ENCODE data around the gene ZDHHC6. TPM values are rescaled to one million over a fixed set of nuclear protein-coding genes. Genes with fewer than 3 reads are reported as not detected.

ZDHHC6 gene
- total RNA-seq, 1 experiment from 2014 or later: 40.3 TPM

DNA sequence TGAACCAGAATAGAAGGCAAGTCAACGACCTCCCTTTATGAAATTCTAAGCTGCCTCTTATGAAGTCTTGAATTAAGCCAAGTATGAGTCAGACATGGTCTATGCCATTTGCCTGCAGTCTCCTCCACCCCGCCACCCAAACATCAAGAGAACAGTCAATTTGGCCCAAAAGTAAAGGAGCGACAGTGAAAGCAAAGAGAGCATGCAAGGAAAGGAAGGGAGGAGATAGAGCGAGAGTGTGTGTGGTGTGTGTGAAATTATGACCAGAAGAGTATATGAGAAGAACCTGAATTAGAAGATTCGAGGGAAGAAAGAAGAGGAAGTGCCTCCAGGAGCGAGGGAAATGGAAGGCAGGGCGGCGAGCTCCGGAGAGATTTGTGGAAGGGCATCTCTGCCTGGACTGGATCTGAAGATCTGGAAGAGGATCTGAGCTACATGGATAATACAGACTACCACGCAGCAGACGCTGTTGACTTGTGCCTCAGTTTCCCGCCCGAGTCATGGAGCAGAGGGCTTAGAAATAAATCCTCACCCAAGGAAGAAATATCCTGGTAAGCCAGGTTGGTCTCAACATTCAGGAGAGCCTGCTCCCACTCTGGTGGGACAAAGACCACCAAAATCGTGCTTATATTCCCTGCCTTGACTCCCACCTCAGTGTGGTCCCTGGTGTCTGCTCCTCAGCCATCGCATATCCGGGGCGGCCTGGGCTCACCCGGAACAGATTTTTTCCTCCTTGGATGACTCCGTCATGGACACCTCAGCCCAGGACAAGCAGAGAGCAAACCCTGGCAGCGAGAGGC lies 459 bp downstream of the ZDHHC6 start:
- DNase-seq (ENCODE audit: low read depth, low spot score) (no peak), ATAC-seq (peak; percentile 73)
- H3K27ac ChIP-seq (ENCODE audit: low read length): peak overlapping the region; percentile 99
- peak overlapping the region; percentile 99 for H3K4me3 ChIP-seq (ENCODE audit: low read depth in 2 of 2, low read length in 2 of 2)
- CTCF ChIA-PET: interaction anchor here (1.5 kb wide), 1 partner anchor 26 kb away, joined by 11 read pairs; no protein-coding TSS in a partner anchor
- TF ChIP-seq, protein P1, sequence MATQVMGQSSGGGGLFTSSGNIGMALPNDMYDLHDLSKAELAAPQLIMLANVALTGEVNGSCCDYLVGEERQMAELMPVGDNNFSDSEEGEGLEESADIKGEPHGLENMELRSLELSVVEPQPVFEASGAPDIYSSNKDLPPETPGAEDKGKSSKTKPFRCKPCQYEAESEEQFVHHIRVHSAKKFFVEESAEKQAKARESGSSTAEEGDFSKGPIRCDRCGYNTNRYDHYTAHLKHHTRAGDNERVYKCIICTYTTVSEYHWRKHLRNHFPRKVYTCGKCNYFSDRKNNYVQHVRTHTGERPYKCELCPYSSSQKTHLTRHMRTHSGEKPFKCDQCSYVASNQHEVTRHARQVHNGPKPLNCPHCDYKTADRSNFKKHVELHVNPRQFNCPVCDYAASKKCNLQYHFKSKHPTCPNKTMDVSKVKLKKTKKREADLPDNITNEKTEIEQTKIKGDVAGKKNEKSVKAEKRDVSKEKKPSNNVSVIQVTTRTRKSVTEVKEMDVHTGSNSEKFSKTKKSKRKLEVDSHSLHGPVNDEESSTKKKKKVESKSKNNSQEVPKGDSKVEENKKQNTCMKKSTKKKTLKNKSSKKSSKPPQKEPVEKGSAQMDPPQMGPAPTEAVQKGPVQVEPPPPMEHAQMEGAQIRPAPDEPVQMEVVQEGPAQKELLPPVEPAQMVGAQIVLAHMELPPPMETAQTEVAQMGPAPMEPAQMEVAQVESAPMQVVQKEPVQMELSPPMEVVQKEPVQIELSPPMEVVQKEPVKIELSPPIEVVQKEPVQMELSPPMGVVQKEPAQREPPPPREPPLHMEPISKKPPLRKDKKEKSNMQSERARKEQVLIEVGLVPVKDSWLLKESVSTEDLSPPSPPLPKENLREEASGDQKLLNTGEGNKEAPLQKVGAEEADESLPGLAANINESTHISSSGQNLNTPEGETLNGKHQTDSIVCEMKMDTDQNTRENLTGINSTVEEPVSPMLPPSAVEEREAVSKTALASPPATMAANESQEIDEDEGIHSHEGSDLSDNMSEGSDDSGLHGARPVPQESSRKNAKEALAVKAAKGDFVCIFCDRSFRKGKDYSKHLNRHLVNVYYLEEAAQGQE (IDR thresholded peaks at IDR 0.05; ENCODE audit: insufficient read depth in 1 of 2, low read depth in 2 of 2, low read length in 1 of 2): no peak
- no peak for TF ChIP-seq POLR2AphosphoS5 (IDR thresholded peaks at IDR 0.05; ENCODE audit: low read depth, low read length)
- TF ChIP-seq SIN3A (IDR thresholded peaks at IDR 0.05; ENCODE audit: borderline replicate concordance, insufficient read depth, low read depth, low read length): peak; percentile 53; the same call in 1 of the 2 replicates
- POLR2A ChIA-PET: interaction anchor here (0.6 kb wide), 1 partner anchor 38 kb away, joined by 3 read pairs; no protein-coding TSS in a partner anchor
- in situ Hi-C loops (cut with HindIII; ENCODE audit: low pct_unique_long_range_greater_than_20kb, low sequenced_read_pairs) (no loop called here), intact Hi-C loops (cut with micrococcal nuclease; ENCODE audit: unreplicated experiment) (no loop called here)
- H3K36me3 ChIP-seq (ENCODE audit: control insufficient read depth, insufficient read depth, low read length): peaks cover 23% of the 10 kb centered on the region
- peaks cover 22% of the 10 kb centered on the region for H3K4me1 ChIP-seq (ENCODE audit: control insufficient read depth, insufficient read depth, low read length)
- BruUV-seq (replicated peaks): no TSS peak
- H3K27me3 ChIP-seq (ENCODE audit: control insufficient read depth, insufficient read depth, low read length): no peaks in the 10 kb centered on the region
- no peaks in the 10 kb centered on the region for H3K9me3 ChIP-seq (ENCODE audit: control insufficient read depth, insufficient read depth, low read depth, low read length)

DNA sequence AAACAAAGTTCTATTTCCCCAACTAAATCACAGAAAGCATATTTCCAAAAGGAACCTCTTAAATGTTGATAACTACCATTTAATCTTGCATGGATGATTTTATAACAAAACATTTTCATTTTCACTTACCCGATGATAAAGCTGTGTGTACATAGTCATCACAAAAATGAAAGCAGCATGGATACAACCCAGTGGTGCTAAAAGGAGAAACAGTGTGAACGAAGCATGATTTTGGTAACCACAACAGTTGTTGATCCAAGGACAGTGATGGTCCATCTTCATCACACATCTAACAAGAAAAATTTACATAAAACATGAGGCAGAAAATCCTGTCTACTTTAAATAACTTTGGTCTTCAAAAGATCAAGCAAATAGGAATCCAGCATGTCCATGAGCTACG lies 4.7 kb downstream of the ZDHHC6 start:
- TF ChIP-seq, protein P1 (IDR thresholded peaks at IDR 0.05; ENCODE audit: insufficient read depth in 1 of 2, low read depth in 2 of 2, low read length in 1 of 2): no peak
- TF ChIP-seq TCF7L2 (IDR thresholded peaks at IDR 0.05; ENCODE audit: low read depth, low read length): no peak
- TF ChIP-seq, protein P2, sequence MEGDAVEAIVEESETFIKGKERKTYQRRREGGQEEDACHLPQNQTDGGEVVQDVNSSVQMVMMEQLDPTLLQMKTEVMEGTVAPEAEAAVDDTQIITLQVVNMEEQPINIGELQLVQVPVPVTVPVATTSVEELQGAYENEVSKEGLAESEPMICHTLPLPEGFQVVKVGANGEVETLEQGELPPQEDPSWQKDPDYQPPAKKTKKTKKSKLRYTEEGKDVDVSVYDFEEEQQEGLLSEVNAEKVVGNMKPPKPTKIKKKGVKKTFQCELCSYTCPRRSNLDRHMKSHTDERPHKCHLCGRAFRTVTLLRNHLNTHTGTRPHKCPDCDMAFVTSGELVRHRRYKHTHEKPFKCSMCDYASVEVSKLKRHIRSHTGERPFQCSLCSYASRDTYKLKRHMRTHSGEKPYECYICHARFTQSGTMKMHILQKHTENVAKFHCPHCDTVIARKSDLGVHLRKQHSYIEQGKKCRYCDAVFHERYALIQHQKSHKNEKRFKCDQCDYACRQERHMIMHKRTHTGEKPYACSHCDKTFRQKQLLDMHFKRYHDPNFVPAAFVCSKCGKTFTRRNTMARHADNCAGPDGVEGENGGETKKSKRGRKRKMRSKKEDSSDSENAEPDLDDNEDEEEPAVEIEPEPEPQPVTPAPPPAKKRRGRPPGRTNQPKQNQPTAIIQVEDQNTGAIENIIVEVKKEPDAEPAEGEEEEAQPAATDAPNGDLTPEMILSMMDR (IDR thresholded peaks at IDR 0.05): no peak
- no peak for TF ChIP-seq POLR2AphosphoS5 (IDR thresholded peaks at IDR 0.05; ENCODE audit: low read depth, low read length)
- TF ChIP-seq SIN3A (IDR thresholded peaks at IDR 0.05; ENCODE audit: borderline replicate concordance, insufficient read depth, low read depth, low read length): no peak
- Histone ChIP-seq H3K4me3 (ENCODE audit: low read depth in 2 of 2, low read length in 2 of 2) (no peak overlapping the region), H3K27ac (ENCODE audit: low read length) (no peak overlapping the region), H3K36me3 (ENCODE audit: control insufficient read depth, insufficient read depth, low read length) (peaks cover 36% of the 10 kb centered on the region), H3K4me1 (ENCODE audit: control insufficient read depth, insufficient read depth, low read length) (peaks cover 8% of the 10 kb centered on the region), H3K9me3 (ENCODE audit: control insufficient read depth, insufficient read depth, low read depth, low read length) (no peaks in the 10 kb centered on the region), H3K27me3 (ENCODE audit: control insufficient read depth, insufficient read depth, low read length) (no peaks in the 10 kb centered on the region)
- intact Hi-C loops (cut with micrococcal nuclease; ENCODE audit: unreplicated experiment) (no loop called here), in situ Hi-C loops (cut with HindIII; ENCODE audit: low pct_unique_long_range_greater_than_20kb, low sequenced_read_pairs) (no loop called here)
- CTCF ChIA-PET: no interaction called here
- no TSS peak for BruUV-seq (replicated peaks)
- no peak for ATAC-seq
- no peak for DNase-seq (ENCODE audit: low read depth, low spot score)
- POLR2A ChIA-PET: no interaction called here

Measured in Panc1 (cell line).